Common myeloid progenitor, CD34-positive (primary cell): ENCODE results near the gene ART5.

Experiments
- CTCF ChIA-PET: fragments of 350-600 bp; sonication (Branson Sonifier 250); formaldehyde crosslinking; loops from one replicate; lab custom pipeline; 2021; ENCODE audit warnings: antibody characterized with exemption; lab: Charles Lee
- POLR2A ChIA-PET: fragments of 350-600 bp; sonication (Branson Sonifier 250); formaldehyde crosslinking; loops from one replicate; lab custom pipeline; 2021; ENCODE audit warnings: antibody characterized with exemption; lab: Charles Lee
- DNase-seq, 3 donors: peaks; one replicate each; pipeline versions ENCODE4 v3.0.0 to v3.0.0-alpha.2; 2013
- H3K27ac ChIP-seq, 2 experiments: 1 replicate in 1 of 2; 2 replicates in 1 of 2; pipeline ENCODE4 v1.7.0; 2013; ENCODE audit warnings: inconsistent platforms in 2 of 2, low read length in 2 of 2, mild to moderate bottlenecking in 2 of 2, low read depth in 1 of 2, moderate library complexity in 1 of 2; ENCODE audit not compliant: severe bottlenecking in 2 of 2, insufficient read depth in 1 of 2, poor library complexity in 1 of 2
- H3K27me3 ChIP-seq, 5 experiments: replicated peaks in 2 of 5; 1 replicate in 3 of 5; 2 replicates in 2 of 5; pipeline versions ENCODE4 v1.6.1 to v1.7.0; 2013; ENCODE audit warnings: low read length in 4 of 5, mild to moderate bottlenecking in 2 of 5, moderate library complexity in 2 of 5, inconsistent platforms in 1 of 5; ENCODE audit not compliant: insufficient read depth in 5 of 5, control insufficient read depth in 4 of 5
- H3K36me3 ChIP-seq, 4 experiments: 1 replicate in 2 of 4; 2 replicates in 2 of 4; pipeline versions ENCODE4 v1.6.1 to v1.7.0; 2013; ENCODE audit warnings: low read length in 3 of 4, control low read depth in 1 of 4, mild to moderate bottlenecking in 1 of 4; ENCODE audit not compliant: control insufficient read depth in 4 of 4, insufficient read depth in 4 of 4
- H3K4me1 ChIP-seq, 4 experiments: 1 replicate in 3 of 4; 2 replicates in 1 of 4; pipeline versions ENCODE4 v1.6.1 to v1.7.1; 2013; ENCODE audit warnings: low read length in 3 of 4, mild to moderate bottlenecking in 3 of 4, control low read depth in 1 of 4, inconsistent platforms in 1 of 4, moderate library complexity in 1 of 4; ENCODE audit not compliant: control insufficient read depth in 4 of 4, insufficient read depth in 4 of 4; ENCODE audit errors: control extremely low read depth in 1 of 4
- H3K4me3 ChIP-seq, 7 experiments: 1 replicate in 4 of 7; 2 replicates in 3 of 7; pipeline versions ENCODE4 v1.5.1 to v1.7.0; 2013; ENCODE audit warnings: mild to moderate bottlenecking in 7 of 7, low read length in 6 of 7, moderate library complexity in 6 of 7, inconsistent platforms in 2 of 7, low read depth in 2 of 7, control low read depth in 1 of 7; ENCODE audit not compliant: insufficient read depth in 4 of 7, control insufficient read depth in 1 of 7; ENCODE audit errors: extremely low read depth in 1 of 7
- H3K9me3 ChIP-seq, 5 experiments: 1 replicate in 4 of 5; 2 replicates in 1 of 5; pipeline versions ENCODE4 v1.6.1 to v1.7.1; 2013; ENCODE audit warnings: low read length in 4 of 5, mild to moderate bottlenecking in 2 of 5, inconsistent platforms in 1 of 5, low read depth in 1 of 5, moderate library complexity in 1 of 5; ENCODE audit not compliant: control insufficient read depth in 4 of 5, insufficient read depth in 2 of 5; ENCODE audit errors: control extremely low read depth in 1 of 5
- WGBS: methylation state at CpG from one replicate; pipeline ENCODE4 v1.1.5; 2013; ENCODE audit not compliant: insufficient coverage; 5-methylcytosine and 5-hydroxymethylcytosine counted together

The ART5 gene

DNA sequence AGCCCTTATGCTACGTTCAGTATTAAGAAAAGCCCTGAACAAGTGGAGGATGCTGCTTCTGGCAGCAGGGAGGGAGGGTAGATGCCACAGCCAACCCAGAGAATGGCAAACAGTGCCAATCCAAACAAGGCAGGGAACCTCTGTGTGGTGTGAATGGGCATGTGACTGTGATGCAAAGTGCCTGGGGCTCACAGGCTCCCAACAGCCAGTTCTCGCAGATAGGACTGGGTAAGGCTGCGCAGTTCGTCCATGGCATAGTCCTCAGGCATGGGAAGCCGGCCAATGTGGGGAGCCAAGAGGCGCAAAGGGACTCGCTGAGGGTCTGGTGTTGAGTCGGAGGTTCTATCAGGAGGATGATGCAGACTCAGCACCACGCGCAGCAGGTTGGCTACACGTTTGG is 34.2 kb upstream of the ART5 start:
- Histone ChIP-seq H3K36me3 (peaks cover 43 to 95% (median 80%) of the 10 kb centered on the region in 4 experiments), H3K27me3 (no peaks in the 10 kb centered on the region), H3K4me1 (no peaks in the 10 kb centered on the region), H3K9me3 (no peaks in the 10 kb centered on the region), H3K4me3 (no peak overlapping the region), H3K27ac (no peak overlapping the region)
- no peak for DNase-seq
- CTCF ChIA-PET: no interaction called here
- POLR2A ChIA-PET: interaction anchor here (1.1 kb wide), 1 partner anchor 158 kb away, joined by 3 read pairs; no protein-coding TSS in a partner anchor
- 96% methylated on average over 11 of the region's 11 CpGs for WGBS

DNA sequence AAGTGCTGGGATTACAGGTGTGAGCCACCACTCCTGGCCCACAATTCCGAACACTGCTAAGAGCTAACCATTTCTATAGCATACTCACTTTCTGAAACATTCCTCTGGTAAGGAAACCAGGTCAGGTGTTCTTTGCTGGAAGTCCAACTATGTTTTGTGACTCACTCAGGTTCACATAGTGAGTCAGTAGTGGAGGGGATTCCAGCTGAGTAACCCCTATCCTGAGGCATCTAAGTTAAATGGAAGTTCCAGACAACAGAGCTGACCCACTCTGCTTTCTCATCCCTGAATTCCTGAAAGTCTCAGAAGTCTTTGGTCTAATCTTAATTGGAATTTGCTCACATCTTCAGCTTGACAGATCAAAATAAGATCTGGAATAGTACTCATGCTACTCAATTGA is 32.4 kb upstream of the ART5 start:
- CTCF ChIA-PET: interaction anchor here (1.2 kb wide), 1 partner anchor 14 kb away, joined by 3 read pairs; no protein-coding TSS in a partner anchor
- Histone ChIP-seq H3K27ac (no peak overlapping the region), H3K27me3 (no peaks in the 10 kb centered on the region), H3K4me1 (no peaks in the 10 kb centered on the region), H3K36me3 (peaks cover 29 to 92% (median 76%) of the 10 kb centered on the region in 4 experiments), H3K4me3 (no peak overlapping the region), H3K9me3 (no peaks in the 10 kb centered on the region)
- DNase-seq: no peak
- POLR2A ChIA-PET: no interaction called here
- WGBS: 83% methylated on average over 1 of the region's 1 CpG

DNA sequence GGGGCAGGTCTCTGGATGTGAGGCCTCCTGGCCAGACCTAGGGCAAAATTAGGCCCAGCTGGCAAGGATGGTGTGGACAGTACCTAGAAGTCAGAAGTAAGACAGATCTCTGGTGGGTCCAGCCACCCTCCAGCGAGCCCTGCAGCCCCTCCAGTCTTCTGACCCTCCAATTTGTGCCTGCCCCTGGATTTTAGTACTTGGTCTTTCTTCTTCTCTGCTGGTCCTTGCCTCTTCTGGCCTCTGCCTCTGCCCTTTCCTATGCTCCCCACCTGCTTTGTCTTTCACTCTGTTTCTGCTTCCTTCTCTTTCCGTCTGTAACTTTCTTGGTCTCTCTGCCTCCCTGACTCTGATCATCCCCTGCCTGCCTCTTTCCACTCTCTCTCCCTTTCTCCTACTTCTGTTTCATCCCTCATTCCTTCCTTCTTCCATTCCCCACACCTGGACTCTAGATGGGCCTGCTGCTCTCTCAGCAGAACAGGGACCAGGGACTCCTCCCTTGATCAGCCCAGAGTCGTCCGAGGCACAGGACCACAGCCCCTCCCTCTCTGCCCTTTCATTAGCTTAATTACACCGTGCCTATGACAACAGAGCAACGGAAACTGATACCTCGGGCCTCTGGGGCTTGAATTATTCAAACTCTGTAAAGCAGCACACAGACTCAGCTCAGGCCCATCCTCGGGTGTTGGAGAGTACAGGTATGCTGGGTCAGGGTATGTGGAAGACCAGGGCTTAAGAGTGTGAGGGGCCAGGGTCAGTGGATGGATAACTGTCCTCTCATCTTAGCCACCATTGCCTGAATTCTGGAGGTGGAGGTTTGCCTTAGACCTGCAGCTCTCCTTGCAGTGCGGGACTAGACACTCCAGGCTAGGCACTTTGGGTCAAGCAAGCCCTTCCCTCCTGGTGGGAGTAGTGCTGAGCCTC is 29.8 kb upstream of the ART5 start, which contains the start of gene CHRNA10:
TSS of gene CHRNA10 (minus strand) at position 51 of the 921 bp plus-strand sequence. CDS start 72 bp downstream, outside the sequence.
- no peak for DNase-seq
- Histone ChIP-seq H3K4me3 (no peak within 1 kb of the TSS), H3K27ac (no peak within 1 kb of the TSS), H3K36me3 (peaks cover 16 to 88% (median 71%) of the 10 kb centered on the region in 4 experiments), H3K27me3 (no peaks in the 10 kb centered on the region), H3K9me3 (no peaks in the 10 kb centered on the region), H3K4me1 (no peaks in the 10 kb centered on the region)
- CTCF ChIA-PET: no interaction called here
- WGBS: 96% methylated on average over 6 of the region's 9 CpGs
- POLR2A ChIA-PET: no interaction called here

DNA sequence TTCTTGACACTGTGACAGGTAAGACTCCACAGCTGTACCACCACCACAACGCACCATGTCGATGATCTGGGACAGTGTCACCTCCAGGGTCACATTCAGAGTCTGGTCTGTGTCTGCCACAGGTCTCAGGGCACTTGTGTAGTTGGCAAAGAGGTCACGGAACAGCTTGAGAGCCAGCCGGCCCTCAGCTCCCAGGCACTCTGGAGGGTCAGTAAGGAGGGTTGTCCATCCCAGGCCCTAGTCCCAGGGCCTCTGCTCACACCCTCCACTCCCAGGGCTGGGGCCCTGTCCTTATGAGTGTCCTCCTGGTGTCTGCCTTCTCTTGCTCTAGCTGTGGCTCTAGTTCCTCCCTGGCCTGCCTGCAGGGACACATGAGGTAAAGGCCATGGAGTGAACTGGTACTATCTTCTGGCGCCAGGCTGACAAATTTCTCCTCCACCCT is 28.0 kb upstream of the ART5 start:
- H3K4me1 ChIP-seq: peaks cover 0 to 10% (median 3%) of the 10 kb centered on the region in 4 experiments
- CTCF ChIA-PET: no interaction called here
- no peak overlapping the region for H3K27ac ChIP-seq
- POLR2A ChIA-PET: no interaction called here
- DNase-seq: no peak
- H3K36me3 ChIP-seq: peaks cover 6 to 86% (median 67%) of the 10 kb centered on the region in 4 experiments
- H3K4me3 ChIP-seq: no peak overlapping the region
- H3K9me3 ChIP-seq: no peaks in the 10 kb centered on the region
- no peaks in the 10 kb centered on the region for H3K27me3 ChIP-seq
- WGBS: 95% methylated on average over 3 of the region's 5 CpGs

DNA sequence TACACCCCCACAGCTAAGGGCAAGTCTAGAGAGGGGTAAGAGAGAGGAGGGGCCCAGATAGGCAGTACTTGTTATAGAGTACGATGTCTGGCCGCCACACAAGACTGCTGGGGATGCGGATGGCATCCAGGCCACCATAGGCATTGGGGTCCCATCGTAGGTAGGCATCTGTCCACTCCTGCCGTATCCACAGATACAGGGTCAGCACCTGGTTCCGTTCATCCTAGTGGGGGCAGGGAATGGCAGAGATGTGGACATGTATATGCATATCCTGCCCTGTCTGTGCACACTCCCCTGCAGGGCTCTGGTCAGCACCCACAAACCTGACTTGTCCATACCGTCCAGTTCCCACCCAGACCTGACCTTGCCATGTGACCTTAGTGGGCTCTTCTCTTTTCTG is 27.3 kb upstream of the ART5 start:
- DNase-seq: no peak
- no peak overlapping the region for H3K4me3 ChIP-seq
- H3K27me3 ChIP-seq: no peaks in the 10 kb centered on the region
- H3K36me3 ChIP-seq: peaks cover 5 to 86% (median 65%) of the 10 kb centered on the region in 4 experiments
- CTCF ChIA-PET: interaction anchor here (1.2 kb wide), 1 partner anchor 193 kb away, joined by 3 read pairs; no protein-coding TSS in a partner anchor
- no peak overlapping the region for H3K27ac ChIP-seq
- 98% methylated on average over 6 of the region's 7 CpGs for WGBS
- no peaks in the 10 kb centered on the region for H3K9me3 ChIP-seq
- peaks cover 0 to 10% (median 3%) of the 10 kb centered on the region in 4 experiments for H3K4me1 ChIP-seq
- POLR2A ChIA-PET: no interaction called here

DNA sequence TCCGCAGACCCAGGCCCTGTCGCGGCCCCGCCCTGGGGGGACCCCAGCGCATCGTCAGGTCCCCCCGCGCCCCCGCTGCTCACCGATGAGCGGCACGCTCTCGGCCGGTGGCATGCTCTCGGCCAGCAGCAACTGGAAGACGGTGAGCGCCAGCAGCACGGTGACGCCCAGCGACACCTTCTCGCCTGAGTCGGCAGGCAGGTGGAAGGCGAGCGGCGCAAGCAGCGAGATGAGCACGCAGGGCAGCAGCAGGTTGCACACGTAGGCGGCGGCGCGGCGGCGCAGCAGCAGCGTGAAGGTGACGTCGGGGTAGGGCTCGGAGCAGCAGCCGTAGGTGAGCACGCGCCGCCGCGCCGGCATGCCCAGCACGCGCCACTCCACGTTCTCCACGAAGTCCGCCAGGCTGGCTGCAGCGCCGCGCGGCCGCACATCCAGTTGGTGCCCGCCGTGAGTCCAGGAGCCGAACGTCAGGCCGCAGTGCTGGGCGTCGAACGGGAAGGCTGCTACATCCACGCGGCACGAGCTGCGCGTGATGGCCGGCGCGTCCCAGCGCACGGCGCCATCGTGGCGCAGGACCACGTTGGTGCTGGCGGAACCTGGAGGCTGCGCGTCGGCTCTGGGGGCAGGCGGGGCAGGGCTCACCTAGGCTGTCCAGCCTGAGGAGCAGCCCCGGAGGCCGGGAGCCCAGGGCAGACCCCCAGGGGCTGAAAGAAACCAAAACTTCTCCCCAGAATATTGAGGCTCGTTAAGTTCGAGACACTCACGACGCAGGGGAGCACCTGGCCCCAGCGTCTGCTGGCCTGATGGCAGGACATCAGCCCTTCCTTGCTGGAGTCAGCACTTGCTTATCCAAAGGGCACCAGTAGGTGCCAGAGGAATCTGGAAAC is 25.6 kb upstream of the ART5 start:
- 96% methylated on average over 87 of the region's 89 CpGs for WGBS
- Histone ChIP-seq H3K9me3 (no peaks in the 10 kb centered on the region), H3K27me3 (no peaks in the 10 kb centered on the region), H3K27ac (no peak overlapping the region), H3K4me1 (peaks cover 0 to 10% (median 3%) of the 10 kb centered on the region in 4 experiments), H3K4me3 (no peak overlapping the region), H3K36me3 (peaks cover 5 to 72% (median 52%) of the 10 kb centered on the region in 4 experiments)
- CTCF ChIA-PET: interaction anchor here (0.9 kb wide), 1 partner anchor 12 kb away, joined by 3 read pairs; no protein-coding TSS in a partner anchor
- DNase-seq: no peak
- POLR2A ChIA-PET: no interaction called here
